Peyer's patch (tissue), 4 donors: ENCODE data around the gene SLX9. TPM values are rescaled to one million over a fixed set of nuclear protein-coding genes. Genes with fewer than 3 reads are reported as not detected.

Source experiments
- DNase-seq, 3 donors: peaks; one replicate each; pipeline ENCODE4 v3.0.0-alpha.2; 2017 to 2019
- H3K27ac ChIP-seq, 4 donors: fragments of 200-600 bp; sonication (generic); one replicate each; pipeline ENCODE4 v1.5.1; 2016 to 2019
- H3K27me3 ChIP-seq, 2 donors: fragments of 200-600 bp; sonication (generic); one replicate each; pipeline ENCODE4 v1.5.1; 2019
- H3K36me3 ChIP-seq, 3 donors: fragments of 200-600 bp; sonication (generic); one replicate each; pipeline ENCODE4 v1.5.1; 2016 to 2019
- H3K4me1 ChIP-seq, 4 donors: fragments of 200-600 bp; sonication (generic); one replicate each; pipeline ENCODE4 v1.5.1; 2016 to 2019
- H3K4me3 ChIP-seq, 4 donors: fragments of 200-600 bp; sonication (generic); 1 replicate in 3 of 4; 2 replicates in 1 of 4; pipeline ENCODE4 v1.5.1; 2016 to 2019; ENCODE audit warnings: mild to moderate bottlenecking in 1 of 4
- H3K9me3 ChIP-seq, 4 donors: fragments of 200-600 bp; sonication (generic); one replicate each; pipeline ENCODE4 v1.5.1; 2016 to 2019; ENCODE audit warnings: mild to moderate bottlenecking in 1 of 4
- CTCF ChIP-seq, 6 experiments: fragments of 450-650 bp in 4 of 6; fragments of 200-600 bp in 2 of 6; sonication (generic) in 1 of 6; IDR thresholded peaks; one replicate each; pipeline ENCODE4 v1.5.1; 2017 to 2019; ENCODE audit warnings: antibody characterized with exemption in 6 of 6, mild to moderate bottlenecking in 3 of 6, moderate library complexity in 1 of 6
- POLR2A ChIP-seq, 2 donors: fragments of 450-650 bp; IDR thresholded peaks; one replicate each; pipeline ENCODE4 v1.5.1; 2017; ENCODE audit warnings: antibody characterized with exemption in 2 of 2, mild to moderate bottlenecking in 2 of 2, moderate library complexity in 2 of 2
- total RNA-seq, 4 donors: library from RNA; depleted of rRNA; stranded (reverse); fragments of >200 nt; gene quantifications; one replicate each; pipeline ENCODE4 v1.1.0, GENCODE V29; 2016

SLX9 gene
- total RNA-seq, 4 donors from 2014 or later: 7.8 to 10.5 (median 10.0) TPM; not detected in 1

GRCh38 chr21:44929242-44929798 lies 10.5 kb upstream of the SLX9 start:
- TF ChIP-seq POLR2A (IDR thresholded peaks at IDR 0.05) (no peak), CTCF (IDR thresholded peaks at IDR 0.05) (no peak)
- H3K4me3 ChIP-seq: no peak overlapping the region
- no peak for DNase-seq
- H3K4me1 ChIP-seq: peaks cover 3 to 65% (median 28%) of the 10 kb centered on the region in 4 donors
- H3K9me3 ChIP-seq: no peaks in the 10 kb centered on the region
- H3K36me3 ChIP-seq: no peaks in the 10 kb centered on the region
- H3K27me3 ChIP-seq: peaks cover 0 to 25% of the 10 kb centered on the region in 2 donors
- H3K27ac ChIP-seq: peak overlapping the region in 1 of 4 donors; percentile 84

GRCh38 chr21:44929799-44930542 lies 9.9 kb upstream of the SLX9 start:
- TF ChIP-seq CTCF (IDR thresholded peaks at IDR 0.05) (no peak), POLR2A (IDR thresholded peaks at IDR 0.05) (no peak)
- H3K27me3 ChIP-seq: peaks cover 0 to 25% of the 10 kb centered on the region in 2 donors
- no peak for DNase-seq
- H3K4me1 ChIP-seq: peaks cover 3 to 65% (median 28%) of the 10 kb centered on the region in 4 donors
- H3K9me3 ChIP-seq: no peaks in the 10 kb centered on the region
- H3K36me3 ChIP-seq: no peaks in the 10 kb centered on the region
- no peak overlapping the region for H3K4me3 ChIP-seq
- H3K27ac ChIP-seq: peak overlapping the region in 1 of 4 donors; percentile 85

- DNase-seq: peak in 2 of 3 donors; percentile 70 to 77
- H3K27ac ChIP-seq: peak overlapping the region in 2 of 4 donors; percentile 39 to 85
- no peaks in the 10 kb centered on the region for H3K36me3 ChIP-seq
- H3K4me1 ChIP-seq: peaks cover 3 to 62% (median 28%) of the 10 kb centered on the region in 4 donors
- peak overlapping the region in 1 of 4 donors; percentile 71 for H3K4me3 ChIP-seq
- peaks cover 0 to 25% of the 10 kb centered on the region in 2 donors for H3K27me3 ChIP-seq
- no peaks in the 10 kb centered on the region for H3K9me3 ChIP-seq
- TF ChIP-seq POLR2A (IDR thresholded peaks at IDR 0.05) (no peak), CTCF (IDR thresholded peaks at IDR 0.05) (no peak)
Observed at GRCh38 chr21:44930543-44930981, 9.3 kb upstream of the SLX9 start.

- peaks cover 0 to 25% of the 10 kb centered on the region in 2 donors for H3K27me3 ChIP-seq
- peak overlapping the region in 2 of 4 donors; percentile 39 to 85 for H3K27ac ChIP-seq
- H3K4me1 ChIP-seq: peaks cover 3 to 58% (median 28%) of the 10 kb centered on the region in 4 donors
- no peaks in the 10 kb centered on the region for H3K36me3 ChIP-seq
- TF ChIP-seq POLR2A (IDR thresholded peaks at IDR 0.05) (no peak), CTCF (IDR thresholded peaks at IDR 0.05) (no peak)
- H3K4me3 ChIP-seq: peak overlapping the region; percentile 38 to 71 (median 54)
- H3K9me3 ChIP-seq: no peaks in the 10 kb centered on the region
- DNase-seq: peak in 2 of 3 donors; percentile 79 to 89
Observed at GRCh38 chr21:44931137-44931500, 8.7 kb upstream of the SLX9 start.

- H3K9me3 ChIP-seq: no peaks in the 10 kb centered on the region
- peaks cover 0 to 25% of the 10 kb centered on the region in 2 donors for H3K27me3 ChIP-seq
- H3K27ac ChIP-seq: peak overlapping the region in 2 of 4 donors; percentile 39 to 85
- H3K4me1 ChIP-seq: peaks cover 3 to 52% (median 25%) of the 10 kb centered on the region in 4 donors
- H3K36me3 ChIP-seq: no peaks in the 10 kb centered on the region
- DNase-seq: no peak
- peak overlapping the region; percentile 38 to 71 (median 54) for H3K4me3 ChIP-seq
- TF ChIP-seq POLR2A (IDR thresholded peaks at IDR 0.05): no peak
- no peak for TF ChIP-seq CTCF (IDR thresholded peaks at IDR 0.05)
Observed at GRCh38 chr21:44931501-44932407, 8.1 kb upstream of the SLX9 start.
